NCI-H2227 (cell line): ENCODE data around the gene GALR1.

ENCODE experiments used
- DNase-seq: peaks from one replicate; lab custom pipeline; 2025; ENCODE audit not compliant: unreplicated experiment; lab: John Stamatoyannopoulos, UW

GALR1 gene

DNA sequence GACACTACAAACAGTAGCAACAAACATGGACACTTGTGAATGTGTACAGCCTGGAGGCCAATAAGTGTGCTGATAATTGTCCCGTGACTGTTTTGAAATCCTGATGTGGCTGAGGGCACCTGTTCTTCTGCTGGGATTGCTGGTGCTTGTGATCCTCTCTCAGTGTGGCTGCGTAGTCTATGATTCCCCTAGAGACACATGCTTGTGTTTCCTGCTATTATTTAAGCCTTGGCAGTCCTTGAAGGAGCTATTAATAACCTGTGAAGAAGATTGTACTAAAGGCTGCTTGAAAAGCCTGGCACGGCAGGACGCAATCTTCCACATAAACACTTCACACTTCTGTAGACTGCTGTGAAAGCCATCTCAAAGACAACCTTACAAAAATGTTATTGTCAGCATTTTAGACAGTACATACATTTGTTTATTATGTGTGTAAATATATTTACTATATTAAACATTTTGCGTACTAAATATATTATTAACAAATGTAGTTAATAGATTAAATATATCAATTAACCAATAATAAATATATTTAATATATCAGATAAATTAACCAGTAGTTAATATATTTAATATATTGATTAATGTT lies 71.4 kb downstream of the GALR1 start:
- DNase-seq = no peak

DNA sequence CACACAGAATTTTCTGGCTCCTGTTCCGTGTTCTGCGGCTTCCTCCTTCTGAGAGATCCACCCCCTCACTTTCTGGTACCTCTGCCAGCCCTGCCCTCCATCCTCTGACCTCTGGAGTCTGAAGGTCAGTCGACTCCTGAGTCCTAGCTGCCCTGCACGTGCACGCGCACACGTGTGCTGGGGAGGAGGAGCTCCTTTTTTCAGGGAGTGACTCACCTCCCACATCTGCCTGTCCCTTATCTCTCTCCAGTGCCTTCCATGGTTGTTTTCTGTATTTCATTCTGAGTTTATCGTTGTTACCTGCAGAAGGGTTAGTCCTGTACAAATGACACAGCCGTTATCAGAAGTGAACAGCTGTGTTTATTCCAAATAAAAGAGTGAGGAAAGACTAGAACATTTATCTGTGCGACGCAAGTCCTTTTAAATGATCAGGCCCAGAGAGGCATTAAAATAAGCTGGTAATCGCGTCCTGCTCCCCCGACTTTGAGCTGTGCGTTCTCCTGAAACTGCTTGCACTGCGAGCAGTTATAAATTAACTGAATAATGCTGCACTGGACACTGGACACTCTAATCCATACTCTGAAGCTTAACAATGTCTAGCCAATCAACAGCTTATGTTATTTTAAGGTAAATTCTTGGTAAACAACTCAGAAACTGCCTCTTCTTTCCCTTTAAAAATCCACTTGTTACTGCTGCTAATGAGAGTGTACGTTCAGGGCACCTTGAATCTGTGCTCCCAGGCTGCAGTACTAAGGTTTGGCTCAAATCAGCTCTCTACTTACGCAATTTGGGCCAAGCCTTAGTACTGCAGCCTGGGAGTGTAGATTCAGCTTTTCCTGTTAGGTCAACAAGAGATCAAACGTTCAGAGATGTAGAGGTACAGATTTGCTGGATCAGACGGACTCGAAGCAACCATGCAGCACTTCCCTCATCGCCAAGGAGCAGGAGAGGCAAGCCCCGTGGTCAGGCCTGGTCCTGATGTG lies 72.5 kb downstream of the GALR1 start:
- no peak for DNase-seq

DNA sequence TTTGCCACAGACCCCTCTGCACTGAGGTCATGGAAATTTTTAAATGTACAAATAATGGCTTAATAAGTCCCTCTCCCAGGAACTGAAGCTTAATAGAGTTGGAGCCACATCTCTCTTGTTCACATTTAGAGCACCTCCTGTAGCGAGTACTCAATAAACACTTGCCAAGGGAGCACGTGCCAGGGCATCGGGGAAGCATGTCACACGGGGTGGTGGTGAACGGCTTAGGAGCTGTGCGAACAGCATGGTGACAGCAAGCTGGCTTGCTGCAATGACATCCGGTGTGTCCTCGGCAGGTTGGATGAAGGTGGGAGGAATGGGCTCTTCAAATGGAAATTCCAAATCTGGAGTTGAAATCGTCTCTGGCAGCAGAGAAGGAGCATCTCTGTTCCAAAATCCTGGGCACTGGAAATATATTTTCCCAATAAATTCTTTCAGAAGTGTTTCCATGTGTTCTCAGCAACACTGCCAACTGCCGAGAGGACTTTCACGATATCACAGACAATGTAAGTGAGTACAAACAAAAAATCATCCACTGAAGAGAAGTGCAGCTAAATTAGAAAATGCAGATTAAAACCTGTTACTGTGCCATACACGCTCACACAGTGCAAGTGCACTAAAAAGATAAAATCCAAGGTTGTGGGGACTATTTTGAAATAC lies 74.1 kb downstream of the GALR1 start:
- DNase-seq = no peak
